Thyroid gland (tissue), 4 donors: ENCODE results near the gene MPG.

Experiments
- CTCF ChIP-seq, 6 experiments: fragments of 200-600 bp in 3 of 6; fragments of 450-650 bp in 3 of 6; sonication (generic) in 3 of 6; IDR thresholded peaks; one replicate each; pipeline ENCODE4 v1.5.1; 2016 to 2019; ENCODE audit warnings: antibody characterized with exemption in 6 of 6, mild to moderate bottlenecking in 2 of 6, inconsistent platforms in 1 of 6, moderate library complexity in 1 of 6
- POLR2A ChIP-seq, 2 donors: fragments of 450-650 bp; IDR thresholded peaks; one replicate each; pipeline ENCODE4 v1.6.1; 2017; ENCODE audit warnings: antibody characterized with exemption in 2 of 2, mild to moderate bottlenecking in 2 of 2, moderate library complexity in 1 of 2

- TF ChIP-seq CTCF (IDR thresholded peaks at IDR 0.05) (no peak), POLR2A (IDR thresholded peaks at IDR 0.05) (no peak)
Measured at GRCh38 chr16:42069-42457, 36.0 kb upstream of the MPG start.
